NT2/D1 (cell line): ENCODE measurements around the gene NR2E1.
A peak's percentile ranks its signal among the peaks of the same experiment; 100 is the strongest.

Source experiments
- DNase-seq: peaks from one replicate; pipeline ENCODE4 v3.0.0-alpha.2; 2011; ENCODE audit warnings: low read depth, low spot score
- H3K27me3 ChIP-seq: 2 replicates; pipeline ENCODE4 v1.6.0; 2011; ENCODE audit warnings: mild to moderate bottlenecking; ENCODE audit not compliant: insufficient read length, insufficient read depth
- H3K36me3 ChIP-seq: 2 replicates; pipeline ENCODE4 v1.6.1; 2011; ENCODE audit warnings: mild to moderate bottlenecking, low read length, mixed read lengths; ENCODE audit not compliant: insufficient read depth, insufficient read length
- H3K4me1 ChIP-seq: 2 replicates; pipeline ENCODE4 v1.5.1; 2011; ENCODE audit not compliant: insufficient read depth, insufficient read length
- H3K4me3 ChIP-seq: 2 replicates; pipeline ENCODE4 v1.5.1; 2011; ENCODE audit warnings: low read depth; ENCODE audit not compliant: insufficient read length
- H3K9ac ChIP-seq: 2 replicates; pipeline ENCODE4 v1.6.0; 2011; ENCODE audit warnings: low read depth; ENCODE audit not compliant: insufficient read length
- H3K9me3 ChIP-seq: 2 replicates; pipeline ENCODE4 v1.5.1; 2011; ENCODE audit warnings: mild to moderate bottlenecking, low read length; ENCODE audit not compliant: insufficient read depth
- SUZ12 ChIP-seq: IDR thresholded peaks from 2 replicates; pipeline ENCODE4 v1.6.1; 2011; ENCODE audit not compliant: insufficient read length, insufficient read depth; ENCODE audit errors: extremely low read depth
- YY1 ChIP-seq: IDR thresholded peaks from 2 replicates; pipeline ENCODE4 v1.6.1; 2011; ENCODE audit not compliant: insufficient read length, insufficient read depth
- ZNF274 ChIP-seq: IDR thresholded peaks from 2 replicates; pipeline ENCODE4 v1.6.1; 2011; ENCODE audit warnings: mild to moderate bottlenecking, low read depth, low read length

NR2E1 gene

GRCh38 chr6:108157234-108157980 is 8.4 kb upstream of the NR2E1 start:
- Histone ChIP-seq H3K4me1 (peaks cover 3% of the 10 kb centered on the region), H3K9ac (no peak overlapping the region), H3K4me3 (peak overlapping the region; percentile 5), H3K36me3 (no peaks in the 10 kb centered on the region), H3K27me3 (peaks cover 89% of the 10 kb centered on the region), H3K9me3 (no peaks in the 10 kb centered on the region)
- DNase-seq = no peak
- TF ChIP-seq YY1 = no peak

- peaks cover 96% of the 10 kb centered on the region for H3K27me3 ChIP-seq
- no peaks in the 10 kb centered on the region for H3K36me3 ChIP-seq
- no peak overlapping the region for H3K9ac ChIP-seq
- peaks cover 3% of the 10 kb centered on the region for H3K4me1 ChIP-seq
- DNase-seq = no peak
- no peak overlapping the region for H3K4me3 ChIP-seq
- H3K9me3 ChIP-seq = no peaks in the 10 kb centered on the region
- TF ChIP-seq ZNF274 (no peak), YY1 (no peak), SUZ12 (no peak)
Measured at GRCh38 chr6:108157981-108158525, 7.8 kb upstream of the NR2E1 start.

- Histone ChIP-seq H3K4me3 (no peak overlapping the region), H3K4me1 (peaks cover 7% of the 10 kb centered on the region), H3K27me3 (peaks cover 99% of the 10 kb centered on the region), H3K9me3 (no peaks in the 10 kb centered on the region), H3K9ac (no peak overlapping the region), H3K36me3 (no peaks in the 10 kb centered on the region)
- no peak for DNase-seq
- TF ChIP-seq YY1 (no peak), ZNF274 (no peak), SUZ12 (no peak)
Measured at GRCh38 chr6:108159981-108160380, 5.8 kb upstream of the NR2E1 start.

GRCh38 chr6:108161724-108162282 is 4.0 kb upstream of the NR2E1 start:
- Histone ChIP-seq H3K9me3 (no peaks in the 10 kb centered on the region), H3K27me3 (peaks cover 100% of the 10 kb centered on the region), H3K4me3 (no peak overlapping the region), H3K36me3 (no peaks in the 10 kb centered on the region), H3K9ac (no peak overlapping the region), H3K4me1 (peaks cover 7% of the 10 kb centered on the region)
- no peak for TF ChIP-seq YY1
- TF ChIP-seq SUZ12 = no peak
- TF ChIP-seq ZNF274 = no peak
- DNase-seq = no peak

- DNase-seq = no peak
- Histone ChIP-seq H3K27me3 (peaks cover 100% of the 10 kb centered on the region), H3K4me1 (peaks cover 8% of the 10 kb centered on the region), H3K9me3 (no peaks in the 10 kb centered on the region), H3K9ac (no peak overlapping the region), H3K36me3 (no peaks in the 10 kb centered on the region), H3K4me3 (no peak overlapping the region)
- TF ChIP-seq YY1 = no peak
- TF ChIP-seq SUZ12 = no peak
- TF ChIP-seq ZNF274 = no peak
Measured at GRCh38 chr6:108163267-108163643, 2.6 kb upstream of the NR2E1 start.

GRCh38 chr6:108163644-108164542 is 1.9 kb upstream of the NR2E1 start:
- no peaks in the 10 kb centered on the region for H3K36me3 ChIP-seq
- peaks cover 8% of the 10 kb centered on the region for H3K4me1 ChIP-seq
- TF ChIP-seq SUZ12 (peak; percentile 80), YY1 (no peak)
- no peak for DNase-seq
- H3K4me3 ChIP-seq = no peak overlapping the region
- H3K9me3 ChIP-seq = no peaks in the 10 kb centered on the region
- H3K27me3 ChIP-seq = peaks cover 100% of the 10 kb centered on the region
- H3K9ac ChIP-seq = no peak overlapping the region

GRCh38 chr6:108164543-108164814 is 1.3 kb upstream of the NR2E1 start:
- H3K9ac ChIP-seq = no peak overlapping the region
- H3K4me3 ChIP-seq = peak overlapping the region; percentile 31
- H3K4me1 ChIP-seq = peaks cover 8% of the 10 kb centered on the region

More at GRCh38 chr6:108164543-108164814, 1.3 kb upstream of the NR2E1 start:
- Histone ChIP-seq H3K27me3 (peaks cover 100% of the 10 kb centered on the region), H3K9me3 (no peaks in the 10 kb centered on the region), H3K36me3 (no peaks in the 10 kb centered on the region)
- no peak for DNase-seq
- no peak for TF ChIP-seq ZNF274
- TF ChIP-seq YY1 = no peak
- TF ChIP-seq SUZ12 = no peak
